GM19467 (cell line): ENCODE data around the gene IL1B.

Source experiments
- ATAC-seq: cut with Tn5 transposase; IDR thresholded peaks from one replicate; pipeline ENCODE4 v1.9.1; 2021; ENCODE audit warnings: mild to moderate bottlenecking, moderate library complexity; ENCODE audit not compliant: unreplicated experiment

Gene IL1B

DNA sequence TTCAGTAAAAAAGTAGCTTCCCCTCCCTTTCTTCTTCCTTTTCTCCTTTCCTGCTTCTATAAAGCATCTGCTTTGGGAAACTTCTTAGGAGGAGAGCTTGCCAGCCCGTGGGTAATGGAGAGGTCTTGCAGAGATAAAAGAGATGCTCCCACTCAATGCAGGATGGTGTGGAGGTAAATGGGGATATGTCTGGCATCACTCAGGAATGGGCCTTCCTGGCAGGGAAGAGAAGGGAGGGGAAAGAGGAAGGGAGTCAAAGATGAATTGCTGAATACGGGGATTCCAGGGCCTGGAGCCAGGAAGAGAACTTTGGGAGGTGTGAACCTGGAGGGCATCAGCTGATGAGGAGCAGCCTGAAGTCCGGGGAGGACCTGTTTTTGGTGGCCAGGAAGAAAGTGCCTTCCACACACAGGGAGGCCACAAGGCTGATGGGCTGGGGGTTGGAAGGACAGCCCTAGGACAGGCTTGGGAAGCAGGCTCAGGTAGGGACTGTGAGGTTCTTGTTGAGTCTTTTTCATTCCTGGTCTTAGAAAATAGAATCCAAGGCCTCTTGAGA, 25.2 kb downstream of the IL1B start:
- ATAC-seq = no peak

DNA sequence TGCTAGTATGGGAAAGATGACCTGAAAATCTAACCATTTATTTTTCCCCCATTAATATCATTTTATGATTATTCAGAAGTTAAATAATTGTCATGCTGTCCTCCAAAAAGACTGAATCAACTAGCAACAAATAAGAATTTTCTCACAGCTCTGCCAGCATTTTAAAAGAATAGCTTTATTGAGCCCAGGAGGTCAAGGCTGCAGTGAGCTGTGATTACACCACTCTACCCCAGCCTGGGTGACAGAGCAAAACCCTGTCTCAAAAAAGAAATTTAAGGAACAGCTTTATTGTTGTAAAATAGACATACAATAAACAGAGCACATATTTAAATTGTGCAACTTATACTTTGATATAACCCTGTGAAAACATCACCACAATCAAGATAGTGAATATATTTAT, 27.5 kb downstream of the IL1B start:
- no peak for ATAC-seq

DNA sequence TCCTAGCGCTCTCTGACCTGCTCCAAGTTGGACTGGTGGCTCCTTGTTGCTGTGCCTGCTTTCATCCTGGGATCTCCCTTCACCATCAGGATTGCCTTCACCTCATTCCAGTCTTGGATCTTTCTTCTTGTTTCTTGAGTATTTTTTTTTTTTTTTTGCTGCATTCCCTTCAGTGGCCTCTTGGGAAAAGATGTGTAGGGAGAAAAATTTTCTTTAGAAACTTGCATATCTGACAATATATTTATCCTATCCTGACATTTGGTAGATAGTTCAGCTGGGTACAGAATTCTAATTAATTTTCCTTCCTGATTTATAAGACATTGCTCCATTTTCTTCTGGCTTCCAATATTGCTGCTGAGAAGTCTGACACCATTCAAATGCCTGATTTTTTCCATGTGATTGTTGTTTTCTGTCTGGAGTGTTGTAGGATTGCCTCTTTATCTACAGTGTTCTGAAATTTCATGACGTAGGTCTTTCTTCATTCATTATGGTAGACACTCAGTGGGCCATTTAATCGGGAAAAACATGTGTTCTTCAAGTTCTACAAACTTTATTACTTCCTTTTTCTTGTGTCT, 29.3 kb downstream of the IL1B start:
- ATAC-seq = no peak

DNA sequence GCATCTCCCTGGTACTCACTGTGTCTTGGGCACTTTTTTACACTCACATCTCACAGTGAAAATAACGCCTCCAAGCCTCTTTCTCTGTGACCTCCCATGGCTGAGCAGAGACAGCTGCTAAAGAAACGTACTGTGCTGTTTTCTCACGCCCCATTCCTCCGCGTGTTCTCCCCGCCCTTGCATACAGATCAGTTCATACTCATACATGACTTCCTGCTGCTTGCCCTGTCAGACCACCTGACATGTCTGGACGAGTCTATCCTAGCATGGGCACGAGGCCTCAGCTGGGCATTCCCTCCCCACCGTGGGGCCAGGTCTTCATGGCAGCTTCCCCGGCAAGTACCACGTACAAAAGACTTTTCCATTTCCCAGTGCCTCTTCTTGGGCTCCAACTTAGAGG, 31.0 kb downstream of the IL1B start:
- ATAC-seq = no peak

DNA sequence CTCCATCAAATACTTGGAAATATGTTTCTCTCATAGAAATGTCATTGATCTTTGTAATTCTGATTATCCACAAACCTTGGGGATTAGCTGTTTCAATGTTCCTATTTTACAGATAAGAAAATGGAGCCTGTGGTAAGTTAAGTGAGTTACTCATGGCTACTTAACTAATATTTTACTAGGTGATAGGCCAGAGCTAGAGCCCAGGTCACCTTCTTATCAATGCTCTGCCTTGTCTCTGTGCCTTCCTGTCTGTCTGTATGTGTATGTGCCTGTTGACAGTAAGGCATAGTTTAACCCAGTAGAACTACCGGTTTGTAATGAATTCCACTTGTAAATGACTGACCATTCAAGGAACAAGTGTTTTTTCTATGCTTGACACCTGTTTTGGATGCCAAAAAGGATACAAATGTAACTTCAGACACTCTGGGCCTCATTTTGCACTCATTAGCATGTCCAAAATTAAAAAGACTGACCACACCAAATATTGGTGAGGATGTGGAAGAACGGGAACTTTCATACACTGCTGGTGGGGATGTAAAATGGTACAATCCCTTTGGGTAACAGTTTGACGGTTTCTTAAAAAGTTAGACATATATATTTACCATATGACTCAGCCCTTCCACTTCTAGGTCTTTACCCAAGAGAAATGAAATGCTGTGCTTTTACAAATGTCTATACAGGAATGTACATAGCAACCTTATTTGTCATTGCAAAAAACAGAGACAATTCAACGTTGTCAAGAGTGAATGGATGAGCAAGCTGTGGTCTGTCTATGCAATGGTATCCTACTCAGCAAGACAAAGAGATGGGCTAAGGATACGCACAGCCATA, 32.7 kb downstream of the IL1B start:
- no peak for ATAC-seq

DNA sequence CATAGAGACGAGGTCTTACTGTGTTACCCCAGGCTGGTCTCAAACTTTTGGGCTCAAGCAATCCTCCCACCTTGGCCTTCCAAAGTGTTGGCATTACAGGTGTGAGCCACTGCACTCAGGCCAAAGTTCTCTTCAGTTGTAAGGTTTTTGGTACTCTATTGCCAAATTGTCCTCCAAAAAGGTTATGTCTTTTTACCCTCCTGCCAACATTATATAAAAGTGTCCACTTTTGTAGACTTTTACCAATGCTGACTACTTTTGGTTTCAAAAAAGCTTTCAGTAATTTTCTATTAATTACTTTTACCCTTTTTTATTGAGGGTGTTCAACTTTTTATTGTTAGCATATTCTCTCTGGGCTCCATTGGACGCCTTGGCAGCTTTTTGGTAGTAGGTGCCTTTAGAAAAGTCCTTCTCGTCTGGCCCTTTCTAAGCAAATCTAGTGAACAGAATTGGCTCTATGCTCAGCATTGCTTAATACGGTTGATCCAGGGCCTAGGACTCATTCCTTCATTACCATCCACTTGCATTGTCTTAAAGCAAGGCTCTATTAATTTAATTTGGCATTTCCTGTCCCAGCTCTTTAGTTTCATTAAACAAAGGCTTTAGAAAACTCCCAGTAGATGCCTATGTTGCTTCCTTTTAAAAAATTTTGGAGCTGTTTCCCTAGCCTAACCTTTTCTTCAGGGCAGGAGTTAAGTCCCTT, 35.5 kb downstream of the IL1B start:
- no peak for ATAC-seq

DNA sequence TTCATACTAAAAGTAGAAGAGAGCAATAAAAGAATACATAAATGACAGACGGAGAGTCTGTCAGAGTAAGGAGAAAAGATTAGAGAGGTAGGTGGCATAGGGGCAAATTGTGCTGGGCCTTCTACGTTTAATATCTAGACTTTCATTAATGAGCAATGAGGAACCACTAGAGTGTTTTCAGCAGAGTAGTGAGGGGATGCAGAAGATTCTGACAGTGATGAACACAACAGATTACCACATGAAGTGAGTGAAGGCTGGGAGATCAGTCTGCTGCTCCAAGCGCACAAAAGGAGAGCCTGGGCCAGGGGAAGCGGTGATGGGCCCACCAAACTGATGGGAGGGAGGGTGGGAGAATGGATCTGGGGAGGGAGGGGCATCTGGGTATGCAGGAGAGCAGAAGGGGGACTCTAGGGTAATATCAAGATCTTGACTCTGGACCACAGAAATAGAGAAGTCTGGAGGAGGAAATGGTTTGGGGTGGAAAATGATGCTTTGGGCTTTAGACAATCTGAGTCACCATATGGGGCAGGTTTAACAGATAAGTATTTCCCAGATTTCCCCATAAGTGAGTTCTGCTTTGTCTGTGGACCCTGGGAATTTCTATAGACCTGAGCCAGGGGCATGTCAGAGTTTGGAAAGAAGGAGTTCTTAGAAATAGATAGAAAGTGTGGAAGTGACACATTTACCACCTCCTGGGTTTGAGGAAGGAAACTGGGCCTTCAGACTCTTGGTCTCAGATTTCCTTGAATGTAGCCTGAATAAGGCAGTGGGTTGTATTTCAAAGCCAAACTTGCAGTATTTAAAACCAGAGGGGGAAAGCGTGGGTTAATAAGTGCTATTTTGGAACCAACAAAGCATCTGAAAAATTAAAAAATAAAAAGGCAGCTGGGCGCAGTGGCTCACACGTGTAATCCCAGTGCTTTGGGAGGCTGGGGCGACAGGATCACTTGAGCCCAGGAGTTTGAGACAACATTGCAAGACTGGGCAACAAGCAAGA, 37.3 kb downstream of the IL1B start:
- no peak for ATAC-seq

DNA sequence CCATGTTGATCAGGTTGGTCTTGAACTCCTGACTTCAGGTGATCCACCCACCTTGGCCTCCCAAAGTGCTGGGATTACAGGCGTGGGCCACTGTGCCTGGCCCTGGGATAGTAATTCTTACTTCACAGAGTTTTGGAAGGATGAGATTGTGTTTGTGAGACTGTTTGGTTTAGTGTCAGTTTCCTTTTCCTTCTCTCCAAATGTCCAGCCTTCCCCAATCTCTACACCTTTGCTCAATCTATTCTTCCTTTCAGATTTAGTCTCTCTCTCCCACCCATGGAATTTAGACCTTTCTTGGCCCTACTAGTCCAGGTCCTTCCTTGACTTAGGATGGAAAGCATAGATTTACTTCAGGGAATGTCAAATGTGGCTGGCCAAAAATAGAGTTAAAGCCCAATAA, 40.1 kb downstream of the IL1B start:
- ATAC-seq = no peak

DNA sequence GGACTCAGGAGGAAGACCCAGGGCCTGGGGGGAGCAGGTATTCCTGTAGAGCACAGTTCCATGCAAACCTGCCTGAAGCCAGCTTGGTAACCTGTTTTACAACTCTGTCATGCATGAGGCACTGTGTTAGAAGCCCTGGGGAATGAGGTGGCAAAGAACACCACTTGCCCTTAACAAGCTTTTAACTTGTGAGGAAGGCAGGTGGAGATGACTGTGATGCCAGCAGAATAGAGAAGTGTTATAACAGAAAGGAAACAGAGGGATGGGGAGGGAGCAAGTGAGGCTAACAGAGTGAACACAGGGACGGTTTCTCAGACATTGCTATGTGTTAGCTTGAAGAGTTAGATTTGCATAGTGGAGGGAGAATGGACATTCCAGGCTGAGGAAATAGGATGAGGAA, 40.8 kb downstream of the IL1B start:
- ATAC-seq = no peak

DNA sequence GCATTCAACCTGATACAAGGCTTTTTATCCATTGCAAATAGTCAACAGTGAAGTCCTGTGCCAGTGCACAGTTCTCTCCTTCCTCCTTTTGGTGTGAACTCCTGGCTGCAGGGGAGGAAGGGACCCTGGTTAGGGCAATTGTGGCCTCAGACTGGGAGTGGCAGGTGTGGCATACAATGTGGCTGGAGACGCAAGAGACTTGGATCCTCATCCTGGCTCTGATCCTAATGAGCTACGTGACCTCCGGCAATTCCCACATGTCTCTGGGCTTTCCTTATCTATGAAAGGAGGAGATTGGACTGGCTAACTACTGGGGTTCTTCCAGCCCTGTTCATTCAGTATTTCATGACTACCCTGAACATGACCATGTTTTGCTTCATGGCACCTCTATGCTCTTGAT, 41.7 kb downstream of the IL1B start:
- no peak for ATAC-seq

DNA sequence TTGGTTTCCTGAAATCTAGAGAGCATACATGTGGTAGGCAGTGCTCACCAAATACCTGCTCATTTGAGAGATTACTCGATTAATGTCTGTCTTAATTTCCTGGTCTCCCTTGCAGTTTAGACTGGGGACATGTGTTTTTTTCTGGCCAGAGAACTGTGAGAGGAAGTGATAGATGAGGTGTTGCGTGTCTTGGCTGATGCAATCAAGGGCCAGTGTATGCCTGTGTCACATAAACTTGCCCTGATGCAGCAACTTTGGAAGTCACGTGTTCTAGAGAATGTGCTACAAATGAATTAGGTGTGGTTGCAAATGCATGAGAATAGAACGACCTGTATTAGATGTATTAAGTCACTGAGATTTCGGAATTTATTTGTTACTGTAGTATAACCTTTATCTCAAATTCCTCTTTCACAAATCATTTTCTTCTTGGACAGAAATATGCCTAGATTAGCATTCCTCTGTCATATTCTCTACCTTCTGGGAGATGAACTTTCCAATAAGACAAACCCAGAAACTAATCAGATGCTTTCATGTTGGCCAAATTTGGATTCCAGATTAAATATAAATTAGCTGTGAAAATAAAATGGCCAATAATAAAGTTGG, 42.3 kb downstream of the IL1B start:
- no peak for ATAC-seq

DNA sequence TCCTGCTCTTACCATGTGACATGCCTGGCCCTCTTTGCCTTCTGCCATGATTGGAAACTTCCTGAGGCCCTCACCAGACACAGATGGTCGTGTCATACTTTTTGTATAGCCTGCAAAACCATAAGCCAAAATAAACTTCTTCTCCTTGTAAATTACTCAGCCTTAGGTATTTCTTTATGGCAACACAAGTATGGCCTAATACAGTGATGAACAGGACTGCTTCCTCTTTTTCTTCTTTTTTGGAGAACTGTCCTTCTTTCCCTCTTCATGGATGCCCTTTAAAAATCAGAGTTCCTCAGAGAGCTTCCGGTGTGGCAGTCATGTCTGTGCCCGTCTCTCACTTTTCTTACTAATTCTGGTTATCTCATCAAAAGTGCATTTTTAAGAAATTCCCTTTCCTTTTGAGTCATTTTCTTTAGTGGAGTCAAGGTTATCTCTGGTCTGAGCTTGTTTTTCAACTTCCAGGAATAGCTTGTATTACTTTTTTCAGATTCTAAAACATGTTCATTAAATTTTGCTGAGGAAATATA, 43.1 kb downstream of the IL1B start:
- no peak for ATAC-seq

DNA sequence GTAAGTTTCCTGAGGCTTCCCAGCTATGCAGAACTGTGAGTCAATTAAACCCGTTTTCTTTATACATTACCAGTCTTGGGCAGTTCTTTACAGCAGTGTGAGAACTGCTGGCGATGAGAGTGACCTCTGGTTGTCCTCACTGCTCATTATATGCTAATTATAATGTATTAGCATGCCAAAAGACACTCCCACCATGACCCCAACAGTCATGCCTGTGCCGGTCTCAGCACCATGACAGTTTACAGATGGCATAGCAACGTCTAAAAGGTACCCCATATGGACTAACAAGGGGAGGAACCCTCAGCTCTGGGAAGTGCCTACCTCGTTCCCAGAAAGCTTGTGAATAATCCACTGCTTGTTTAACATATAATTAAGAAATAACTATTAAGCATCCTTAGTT, 44.2 kb downstream of the IL1B start:
- no peak for ATAC-seq

DNA sequence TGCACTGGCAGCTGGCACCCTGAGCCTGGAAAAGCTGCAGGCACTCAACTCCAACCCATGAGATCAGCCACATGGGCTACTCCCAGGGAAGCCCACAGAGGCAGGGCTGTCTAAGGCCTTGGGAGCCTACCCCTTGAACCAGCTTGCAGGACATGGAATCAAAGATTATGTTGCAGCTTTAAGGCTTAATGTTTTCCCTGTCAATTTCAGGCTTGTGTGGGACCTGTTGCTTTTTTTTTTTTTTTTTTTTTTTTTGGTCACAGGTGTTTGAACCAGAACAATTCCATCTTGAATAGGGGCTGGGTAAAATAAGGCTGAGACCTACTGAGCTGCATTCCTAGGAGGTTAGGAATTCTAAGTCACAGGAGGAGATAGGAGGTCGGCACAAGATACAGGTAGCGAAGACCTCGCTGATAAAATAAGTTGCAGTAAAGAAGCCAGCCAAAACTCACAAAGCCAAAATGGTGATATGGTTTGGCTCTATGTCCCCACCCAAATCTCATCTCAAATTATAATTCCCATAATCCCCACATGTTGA, 44.8 kb downstream of the IL1B start:
- ATAC-seq = no peak

DNA sequence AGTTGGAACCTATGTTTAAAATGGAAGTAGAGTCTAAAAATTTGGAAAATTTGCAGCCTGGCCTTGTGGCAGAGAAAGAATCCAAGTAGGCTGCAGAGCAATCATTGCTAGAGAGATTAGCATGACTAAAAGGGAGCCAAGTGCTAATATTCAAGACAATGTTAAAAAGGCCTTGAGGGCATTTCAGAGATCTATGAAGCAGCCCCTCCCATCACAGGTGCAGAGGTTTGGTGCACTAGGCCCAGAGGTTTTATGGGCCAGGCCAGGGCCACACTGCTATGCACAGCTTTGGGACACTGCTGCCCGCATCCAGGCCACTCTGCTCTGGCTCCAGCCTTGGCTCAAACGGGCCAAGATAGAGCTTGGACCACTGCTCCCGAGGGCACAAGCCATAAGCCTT, 45.6 kb downstream of the IL1B start:
- ATAC-seq = no peak

DNA sequence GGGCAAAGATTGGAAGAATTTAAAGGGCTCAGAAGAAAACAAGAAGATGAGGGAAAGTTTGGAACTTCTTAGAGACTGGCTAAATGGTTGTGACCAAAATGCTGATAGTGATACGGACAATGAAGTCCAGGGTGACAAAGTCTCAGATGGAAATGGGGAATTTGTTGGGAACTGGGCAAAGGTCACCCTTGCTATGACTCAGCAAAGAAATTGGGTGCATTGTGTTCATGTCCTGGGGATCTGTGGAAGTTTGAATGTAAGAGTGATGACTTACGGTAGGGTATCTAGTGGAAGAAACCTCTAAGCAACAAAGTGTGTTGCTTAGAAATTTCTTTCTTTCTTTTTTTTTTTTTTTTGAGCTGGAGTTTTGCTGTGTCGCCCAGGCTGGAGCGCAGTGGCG, 46.3 kb downstream of the IL1B start:
- no peak for ATAC-seq

DNA sequence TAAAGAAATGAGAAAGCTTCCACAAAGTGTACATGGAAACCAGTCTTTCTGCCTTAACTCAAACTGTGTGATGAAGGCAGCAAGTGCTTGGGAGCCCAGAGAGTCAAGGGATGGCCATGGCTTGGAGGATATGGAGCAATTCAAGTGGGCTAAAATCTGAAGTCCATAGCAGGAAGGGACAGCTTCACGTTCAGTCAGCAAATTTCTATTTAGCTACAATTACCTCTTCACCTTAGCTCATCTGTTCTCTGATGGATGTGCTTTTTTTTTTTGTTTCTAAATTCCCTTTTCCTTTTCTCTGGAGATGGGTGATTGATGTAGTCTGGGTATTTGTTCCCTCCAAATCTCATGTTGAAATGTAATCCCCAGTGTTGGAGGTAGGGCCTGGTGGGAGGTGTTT, 47.4 kb downstream of the IL1B start:
- no peak for ATAC-seq

DNA sequence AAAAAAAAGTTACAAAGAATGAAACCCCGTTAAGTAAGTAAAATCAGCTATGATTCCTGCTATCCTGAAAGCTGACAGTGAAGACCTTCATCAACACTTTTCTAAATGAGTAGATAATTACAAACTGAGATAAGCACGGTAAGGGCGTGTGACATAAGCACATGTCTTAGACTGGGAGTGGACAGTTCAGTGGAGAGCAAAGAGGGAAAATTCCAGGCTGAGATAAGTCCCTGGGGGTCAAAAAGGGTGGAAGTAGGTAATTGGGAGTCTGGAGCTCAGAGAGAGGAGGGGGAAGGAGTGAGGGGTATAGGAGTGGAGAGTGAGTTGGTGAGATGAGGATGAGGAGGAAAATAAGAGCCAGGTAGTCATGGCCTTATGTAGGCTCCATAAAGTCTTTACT, 47.9 kb downstream of the IL1B start:
- no peak for ATAC-seq

DNA sequence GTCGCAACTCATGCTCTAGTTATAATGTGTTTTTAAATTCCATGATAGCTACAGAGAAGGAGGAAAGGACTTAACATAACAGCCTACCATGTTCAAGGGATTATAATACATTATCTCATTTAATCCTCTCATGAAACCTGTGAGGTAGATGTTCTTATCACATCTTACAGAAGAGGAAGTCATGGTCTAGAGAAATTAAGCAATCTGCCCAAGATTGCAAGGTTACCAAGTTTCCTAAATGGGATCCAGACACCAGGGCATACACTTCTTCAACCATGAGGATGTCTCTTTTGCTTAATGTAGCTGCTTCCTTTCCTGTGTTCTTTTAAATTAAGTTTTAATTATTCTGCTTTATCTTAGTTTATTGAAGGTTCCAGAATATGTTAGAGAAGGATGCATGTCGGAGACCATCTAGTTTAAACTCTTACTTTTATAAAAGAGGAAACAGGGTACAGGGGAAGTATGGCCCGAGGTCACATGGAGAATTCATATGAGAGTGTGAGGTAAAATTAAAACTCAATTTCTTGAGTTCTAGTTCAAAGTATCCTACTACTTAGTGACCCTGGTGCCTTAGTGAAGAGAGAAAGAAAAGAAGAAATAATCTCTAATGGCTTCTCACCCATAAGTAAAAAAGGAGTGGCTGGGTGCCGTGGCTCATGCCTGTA, 48.7 kb downstream of the IL1B start:
- ATAC-seq = no peak
